Tibial nerve (tissue), 3 donors: ENCODE results near the gene CIB2.

ENCODE experiments used
- CTCF ChIP-seq, 5 experiments: fragments of 200-600 bp in 3 of 5; fragments of 450-650 bp in 2 of 5; sonication (generic) in 3 of 5; IDR thresholded peaks; one replicate each; pipeline ENCODE4 v1.5.1; 2016 to 2019; ENCODE audit warnings: antibody characterized with exemption in 5 of 5, mild to moderate bottlenecking in 3 of 5, moderate library complexity in 2 of 5
- POLR2A ChIP-seq, 2 donors: fragments of 450-650 bp; IDR thresholded peaks; one replicate each; pipeline ENCODE4 v1.6.1; 2017; ENCODE audit warnings: antibody characterized with exemption in 2 of 2, mild to moderate bottlenecking in 2 of 2, moderate library complexity in 2 of 2

DNA sequence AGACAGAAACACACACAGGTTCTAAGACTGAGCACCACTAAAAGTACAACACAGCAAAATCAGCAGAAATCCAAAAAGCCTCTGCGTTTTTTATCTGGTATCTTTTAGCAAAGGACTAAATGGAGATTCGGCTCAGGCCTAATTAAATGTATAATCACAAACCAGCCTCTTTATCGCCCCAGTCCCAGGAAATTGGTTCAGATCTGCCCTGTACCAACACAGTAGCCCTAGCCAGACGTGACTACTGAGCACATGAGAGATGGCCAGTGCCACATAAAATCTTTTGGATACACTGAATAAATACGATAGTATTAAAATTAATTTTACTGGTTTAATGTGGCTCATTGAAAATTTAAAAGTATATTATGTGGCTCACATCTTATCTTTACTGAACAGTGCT, 73.4 kb downstream of the CIB2 start:
- TF ChIP-seq CTCF (IDR thresholded peaks at IDR 0.05): no peak
- TF ChIP-seq POLR2A (IDR thresholded peaks at IDR 0.05): no peak
